Osteoblast (primary cell): Measurements from ENCODE around the gene BCKDHB. TPM values are rescaled to one million over a fixed set of nuclear protein-coding genes. Genes with fewer than 3 reads are reported as not detected.

Source experiments
- DNase-seq: peaks from one replicate; pipeline ENCODE4 v3.0.0; 2011; ENCODE audit warnings: low spot score, mixed read lengths; ENCODE audit not compliant: insufficient read length; ENCODE audit errors: missing footprints
- H2AFZ ChIP-seq: 2 replicates; pipeline ENCODE4 v1.6.0; 2011; ENCODE audit warnings: mild to moderate bottlenecking, low read length
- H3K27ac ChIP-seq: 2 replicates; pipeline ENCODE4 v1.5.1; 2011; ENCODE audit warnings: mild to moderate bottlenecking, low read depth, low read length, moderate library complexity
- H3K27me3 ChIP-seq: 2 replicates; pipeline ENCODE4 v1.6.0; 2012; ENCODE audit warnings: mild to moderate bottlenecking, control low read depth, inconsistent platforms, low read length, moderate library complexity; ENCODE audit not compliant: insufficient read depth
- H3K36me3 ChIP-seq: 2 replicates; pipeline ENCODE4 v1.5.1; 2011; ENCODE audit warnings: mild to moderate bottlenecking, low read length, control low read depth, moderate library complexity; ENCODE audit not compliant: insufficient read depth
- H3K4me1 ChIP-seq: 2 replicates; pipeline ENCODE4 v1.5.1; 2011; ENCODE audit warnings: mild to moderate bottlenecking, low read length, control low read depth, moderate library complexity; ENCODE audit not compliant: insufficient read depth
- H3K4me2 ChIP-seq: 2 replicates; pipeline ENCODE4 v1.6.0; 2011; ENCODE audit warnings: mild to moderate bottlenecking, low read length; ENCODE audit not compliant: insufficient read depth
- H3K4me3 ChIP-seq: fragments of 200-600 bp; sonication (generic); 3 replicates; pipeline ENCODE4 v1.5.1; 2012; ENCODE audit warnings: mild to moderate bottlenecking, low read length, inconsistent platforms; ENCODE audit not compliant: insufficient read depth
- H3K79me2 ChIP-seq: 2 replicates; pipeline ENCODE4 v1.6.0; 2012; ENCODE audit warnings: mild to moderate bottlenecking, low read length, control low read depth, inconsistent platforms; ENCODE audit not compliant: insufficient read depth
- H3K9me3 ChIP-seq: 2 replicates; pipeline ENCODE4 v1.5.1; 2011; ENCODE audit warnings: low read depth, low read length, control low read depth
- H4K20me1 ChIP-seq: 2 replicates; pipeline ENCODE4 v1.6.0; 2012; ENCODE audit warnings: mild to moderate bottlenecking, low read length, control low read depth; ENCODE audit not compliant: insufficient read depth
- total RNA-seq: library from RNA; depleted of rRNA; stranded (reverse); fragments of >200 nt; gene quantifications from 2 replicates; pipeline ENCODE4 v1.2.3, GENCODE V29; 2012
- TF ChIP-seq, protein P1 (sequence below): IDR thresholded peaks from 2 replicates; pipeline ENCODE4 v1.5.1; 2011; ENCODE audit warnings: mild to moderate bottlenecking, low read depth, low read length, moderate library complexity; ENCODE audit errors: extremely low read depth

BCKDHB gene
- total RNA-seq, 1 donor = 18.8 TPM

DNA sequence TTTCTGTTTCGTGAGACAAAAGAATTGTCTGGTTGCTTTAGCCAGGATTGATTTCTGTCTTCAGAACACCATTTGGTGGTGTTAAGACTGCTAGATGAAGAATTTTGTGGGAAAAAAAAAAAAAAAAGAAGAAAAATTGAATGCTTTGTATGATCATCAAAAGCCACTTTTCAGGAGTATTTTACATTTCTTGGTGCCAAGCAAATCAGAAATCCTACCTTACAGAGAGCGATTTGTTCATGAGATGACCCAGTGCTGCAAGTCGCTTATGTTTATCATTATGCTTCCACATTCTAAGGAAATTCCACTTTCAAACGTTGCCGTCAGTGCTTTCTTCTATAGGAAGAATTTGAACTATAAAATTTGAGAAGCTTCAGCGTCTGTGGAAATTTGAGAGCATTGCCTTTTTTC lies 228.7 kb downstream of the BCKDHB start:
- no peaks in the 10 kb centered on the region for H3K79me2 ChIP-seq
- no peak for DNase-seq
- H3K36me3 ChIP-seq = no peaks in the 10 kb centered on the region
- peak overlapping the region; percentile 59 for H3K27ac ChIP-seq
- H3K27me3 ChIP-seq = no peaks in the 10 kb centered on the region
- H3K4me3 ChIP-seq = peak overlapping the region; percentile 67
- peak overlapping the region; percentile 82 for H3K4me2 ChIP-seq
- TF ChIP-seq, protein P1, sequence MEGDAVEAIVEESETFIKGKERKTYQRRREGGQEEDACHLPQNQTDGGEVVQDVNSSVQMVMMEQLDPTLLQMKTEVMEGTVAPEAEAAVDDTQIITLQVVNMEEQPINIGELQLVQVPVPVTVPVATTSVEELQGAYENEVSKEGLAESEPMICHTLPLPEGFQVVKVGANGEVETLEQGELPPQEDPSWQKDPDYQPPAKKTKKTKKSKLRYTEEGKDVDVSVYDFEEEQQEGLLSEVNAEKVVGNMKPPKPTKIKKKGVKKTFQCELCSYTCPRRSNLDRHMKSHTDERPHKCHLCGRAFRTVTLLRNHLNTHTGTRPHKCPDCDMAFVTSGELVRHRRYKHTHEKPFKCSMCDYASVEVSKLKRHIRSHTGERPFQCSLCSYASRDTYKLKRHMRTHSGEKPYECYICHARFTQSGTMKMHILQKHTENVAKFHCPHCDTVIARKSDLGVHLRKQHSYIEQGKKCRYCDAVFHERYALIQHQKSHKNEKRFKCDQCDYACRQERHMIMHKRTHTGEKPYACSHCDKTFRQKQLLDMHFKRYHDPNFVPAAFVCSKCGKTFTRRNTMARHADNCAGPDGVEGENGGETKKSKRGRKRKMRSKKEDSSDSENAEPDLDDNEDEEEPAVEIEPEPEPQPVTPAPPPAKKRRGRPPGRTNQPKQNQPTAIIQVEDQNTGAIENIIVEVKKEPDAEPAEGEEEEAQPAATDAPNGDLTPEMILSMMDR = no peak
- H3K9me3 ChIP-seq = no peaks in the 10 kb centered on the region
- no peaks in the 10 kb centered on the region for H3K4me1 ChIP-seq
- H2AFZ ChIP-seq = peak overlapping the region; percentile 83
- H4K20me1 ChIP-seq = no peaks in the 10 kb centered on the region

DNA sequence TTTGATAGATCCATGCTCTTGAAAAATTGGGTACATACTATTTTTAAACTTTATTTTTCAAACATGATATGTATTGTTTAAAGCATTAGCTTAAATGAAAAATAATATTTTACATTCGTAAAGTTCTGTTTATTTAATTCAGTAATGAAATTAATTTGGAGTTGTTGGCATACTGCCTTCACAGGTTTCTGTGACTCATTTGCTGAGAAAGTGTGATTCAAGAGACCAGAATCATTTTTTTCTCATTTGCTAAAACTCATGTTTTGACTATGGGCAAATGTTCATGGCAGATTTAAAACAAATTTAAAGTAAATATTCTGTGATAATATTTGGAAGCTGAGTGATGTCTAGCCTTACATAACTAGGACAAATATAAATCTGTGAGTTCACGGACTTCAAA lies 230.4 kb downstream of the BCKDHB start:
- H2AFZ ChIP-seq = no peak overlapping the region

DNA sequence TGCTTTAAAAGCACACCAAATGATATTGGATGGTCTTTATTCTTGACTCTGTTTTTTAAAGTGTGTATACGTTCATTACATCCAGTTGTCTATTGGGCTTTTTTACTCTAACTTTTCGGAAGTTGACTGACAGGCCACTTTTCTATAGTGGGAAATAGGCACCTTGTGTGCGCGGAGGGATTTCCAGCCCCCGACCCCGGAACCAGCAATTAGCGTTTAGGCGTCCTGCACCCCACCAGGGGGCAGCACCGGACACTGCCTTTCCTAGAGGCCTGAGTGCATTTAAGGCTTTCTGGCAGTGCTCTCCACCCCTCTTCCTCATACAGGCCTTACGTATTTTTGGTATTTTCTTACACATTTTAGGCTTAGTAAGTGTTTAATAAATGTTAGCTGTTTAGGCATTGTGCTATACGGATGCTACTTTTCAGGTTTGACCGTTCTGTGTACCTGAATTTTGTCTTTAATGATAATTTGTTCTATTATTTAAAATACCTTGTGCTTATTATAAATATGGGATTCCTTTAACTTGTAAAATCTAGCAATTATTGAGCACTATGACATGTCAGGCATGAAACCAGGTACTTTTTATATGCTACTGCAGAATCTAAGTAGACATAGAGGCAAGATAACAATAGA lies 231.8 kb downstream of the BCKDHB start:
- no peaks in the 10 kb centered on the region for H3K27me3 ChIP-seq
- no peak overlapping the region for H3K4me2 ChIP-seq
- TF ChIP-seq, protein P1 = peak; percentile 60
- no peaks in the 10 kb centered on the region for H3K79me2 ChIP-seq
- no peaks in the 10 kb centered on the region for H4K20me1 ChIP-seq
- H3K9me3 ChIP-seq = no peaks in the 10 kb centered on the region
- DNase-seq = no peak
- no peaks in the 10 kb centered on the region for H3K36me3 ChIP-seq
- no peak overlapping the region for H3K4me3 ChIP-seq
- no peak overlapping the region for H3K27ac ChIP-seq
- H3K4me1 ChIP-seq = peaks cover 3% of the 10 kb centered on the region
- H2AFZ ChIP-seq = no peak overlapping the region

More for the DNA sequence above, 230.4 kb downstream of the BCKDHB start:
- Histone ChIP-seq H3K79me2 (no peaks in the 10 kb centered on the region), H3K36me3 (no peaks in the 10 kb centered on the region), H3K27me3 (no peaks in the 10 kb centered on the region), H3K4me1 (no peaks in the 10 kb centered on the region), H4K20me1 (no peaks in the 10 kb centered on the region), H3K9me3 (no peaks in the 10 kb centered on the region), H3K27ac (no peak overlapping the region), H3K4me2 (no peak overlapping the region), H3K4me3 (no peak overlapping the region)
- no peak for DNase-seq
- TF ChIP-seq, protein P1 = no peak

DNA sequence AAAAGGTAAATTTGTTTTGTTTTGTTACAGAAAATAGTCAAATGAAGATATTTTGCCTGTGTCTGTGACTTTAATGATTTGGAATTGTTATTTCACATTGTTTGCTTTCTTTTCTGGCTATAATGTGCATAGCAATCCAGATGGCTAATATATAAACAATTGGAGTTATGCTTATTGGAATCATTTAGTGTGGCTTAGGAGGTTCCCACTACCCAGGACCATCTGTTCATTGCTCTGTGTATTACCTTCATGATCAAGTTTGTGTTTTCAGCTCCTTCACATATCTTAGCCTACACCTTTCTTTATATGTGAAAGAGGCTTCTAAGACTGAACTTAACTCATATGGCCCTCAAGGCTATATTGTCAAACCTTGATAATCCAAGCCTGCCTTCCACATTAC lies 232.9 kb downstream of the BCKDHB start:
- Histone ChIP-seq H3K79me2 (no peaks in the 10 kb centered on the region), H3K4me2 (no peak overlapping the region), H3K9me3 (no peaks in the 10 kb centered on the region), H2AFZ (no peak overlapping the region), H3K4me3 (no peak overlapping the region), H3K4me1 (peaks cover 3% of the 10 kb centered on the region), H3K27ac (no peak overlapping the region), H3K27me3 (no peaks in the 10 kb centered on the region), H3K36me3 (no peaks in the 10 kb centered on the region), H4K20me1 (no peaks in the 10 kb centered on the region)
- DNase-seq = no peak
- TF ChIP-seq, protein P1 = no peak
